ENCODE measurements around the gene PNMA8A. TPM values are rescaled to one million over a fixed set of nuclear protein-coding genes. Genes with fewer than 3 reads are reported as not detected.

The PNMA8A gene
- total and polyA plus RNA-seq, 2 of the 13 experiments (the other 11 are each of a cell fraction or from before 2014, with no cell fraction given) = 0.13 to 0.51 TPM

DNA sequence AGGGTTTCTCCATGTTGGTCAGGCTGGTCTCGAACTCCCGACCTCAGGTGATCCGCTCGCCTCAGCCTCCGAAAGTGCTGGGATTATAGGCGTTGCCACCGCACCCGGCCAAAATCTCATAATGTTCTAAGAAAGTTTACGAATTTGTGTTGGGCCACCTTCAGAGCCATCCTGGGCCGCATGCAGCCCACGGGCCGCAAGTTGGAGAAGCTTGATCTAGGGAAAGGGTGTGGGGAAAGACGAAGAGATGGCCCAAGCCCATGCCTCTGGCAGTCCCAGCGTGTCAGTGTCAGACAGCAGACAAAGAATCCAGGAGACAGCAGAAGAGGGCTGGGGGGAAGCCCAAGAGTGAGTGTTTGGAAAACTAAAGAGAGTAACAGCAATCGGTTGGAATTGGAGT, 25.3 kb downstream of the PNMA8A start:
- no peaks in the 10 kb centered on the region for H3K79me2 ChIP-seq (ENCODE audit: insufficient read depth, low read length)
- intact Hi-C loops (cut with micrococcal nuclease; ENCODE audit: unreplicated experiment) = no loop called here
- in situ Hi-C loops (cut with HindIII; ENCODE audit: extremely low pct_ligation_motif_present, low pct_unique_long_range_greater_than_20kb) = no loop called here
- TF ChIP-seq, protein P1, sequence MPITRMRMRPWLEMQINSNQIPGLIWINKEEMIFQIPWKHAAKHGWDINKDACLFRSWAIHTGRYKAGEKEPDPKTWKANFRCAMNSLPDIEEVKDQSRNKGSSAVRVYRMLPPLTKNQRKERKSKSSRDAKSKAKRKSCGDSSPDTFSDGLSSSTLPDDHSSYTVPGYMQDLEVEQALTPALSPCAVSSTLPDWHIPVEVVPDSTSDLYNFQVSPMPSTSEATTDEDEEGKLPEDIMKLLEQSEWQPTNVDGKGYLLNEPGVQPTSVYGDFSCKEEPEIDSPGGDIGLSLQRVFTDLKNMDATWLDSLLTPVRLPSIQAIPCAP (CRISPR knock-in tag; IDR thresholded peaks at IDR 0.05; ENCODE audit: low read depth) = no peak
- TF ChIP-seq CEBPG (CRISPR knock-in tag; IDR thresholded peaks at IDR 0.05) (no peak), RORA (CRISPR knock-in tag; IDR thresholded peaks at IDR 0.05) (no peak), ZNF263 (CRISPR knock-in tag; IDR thresholded peaks at IDR 0.05) (no peak), RAD21 (CRISPR knock-in tag; IDR thresholded peaks at IDR 0.05) (no peak)
- TF ChIP-seq, protein P2, sequence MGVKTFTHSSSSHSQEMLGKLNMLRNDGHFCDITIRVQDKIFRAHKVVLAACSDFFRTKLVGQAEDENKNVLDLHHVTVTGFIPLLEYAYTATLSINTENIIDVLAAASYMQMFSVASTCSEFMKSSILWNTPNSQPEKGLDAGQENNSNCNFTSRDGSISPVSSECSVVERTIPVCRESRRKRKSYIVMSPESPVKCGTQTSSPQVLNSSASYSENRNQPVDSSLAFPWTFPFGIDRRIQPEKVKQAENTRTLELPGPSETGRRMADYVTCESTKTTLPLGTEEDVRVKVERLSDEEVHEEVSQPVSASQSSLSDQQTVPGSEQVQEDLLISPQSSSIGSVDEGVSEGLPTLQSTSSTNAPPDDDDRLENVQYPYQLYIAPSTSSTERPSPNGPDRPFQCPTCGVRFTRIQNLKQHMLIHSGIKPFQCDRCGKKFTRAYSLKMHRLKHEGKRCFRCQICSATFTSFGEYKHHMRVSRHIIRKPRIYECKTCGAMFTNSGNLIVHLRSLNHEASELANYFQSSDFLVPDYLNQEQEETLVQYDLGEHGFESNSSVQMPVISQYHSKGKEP (CRISPR knock-in tag; IDR thresholded peaks at IDR 0.05) = no peak
- H4K20me1 ChIP-seq (ENCODE audit: insufficient read depth, low read length) = no peaks in the 10 kb centered on the region
- no peak overlapping the region for H3K9ac ChIP-seq (ENCODE audit: insufficient read depth, low read depth, low read length)
- H3K4me1 ChIP-seq (ENCODE audit: insufficient read depth, low read length) = no peaks in the 10 kb centered on the region
- H3K9me3 ChIP-seq (ENCODE audit: low read length) = no peaks in the 10 kb centered on the region
- H3K36me3 ChIP-seq (replicated peaks in 1 of 2; ENCODE audit: control insufficient read depth in 1 of 2, insufficient read depth in 2 of 2, low read length in 2 of 2) = no peaks in the 10 kb centered on the region
- no peak overlapping the region for H2AFZ ChIP-seq (ENCODE audit: low read length)
- POLR2A ChIA-PET = no interaction called here
- WGBS (ENCODE audit: low lambda C conversion rate) = 62% methylated on average over 14 of the region's 15 CpGs
- no peak overlapping the region for H3K4me3 ChIP-seq (replicated peaks in 1 of 3; ENCODE audit: insufficient read depth in 1 of 3, low read depth in 2 of 3, low read length in 3 of 3)
- no peak overlapping the region for H3K4me2 ChIP-seq (ENCODE audit: low read depth, low read length)
- no peak for FAIRE-seq
- BruUV-seq (replicated peaks) = no TSS peak
- no peak for DNase-seq (ENCODE audit: low spot score)
- no peak for ATAC-seq
- no peaks in the 10 kb centered on the region for H3K27me3 ChIP-seq (ENCODE audit: control insufficient read depth in 1 of 2, insufficient read depth in 2 of 2, low read length in 2 of 2)
- CTCF ChIA-PET (ENCODE audit: low intra/inter-chr PET ratio, low total read pairs) = no interaction called here
- no peak overlapping the region for H3K27ac ChIP-seq (ENCODE audit: extremely low read length, insufficient read depth, low read length)

DNA sequence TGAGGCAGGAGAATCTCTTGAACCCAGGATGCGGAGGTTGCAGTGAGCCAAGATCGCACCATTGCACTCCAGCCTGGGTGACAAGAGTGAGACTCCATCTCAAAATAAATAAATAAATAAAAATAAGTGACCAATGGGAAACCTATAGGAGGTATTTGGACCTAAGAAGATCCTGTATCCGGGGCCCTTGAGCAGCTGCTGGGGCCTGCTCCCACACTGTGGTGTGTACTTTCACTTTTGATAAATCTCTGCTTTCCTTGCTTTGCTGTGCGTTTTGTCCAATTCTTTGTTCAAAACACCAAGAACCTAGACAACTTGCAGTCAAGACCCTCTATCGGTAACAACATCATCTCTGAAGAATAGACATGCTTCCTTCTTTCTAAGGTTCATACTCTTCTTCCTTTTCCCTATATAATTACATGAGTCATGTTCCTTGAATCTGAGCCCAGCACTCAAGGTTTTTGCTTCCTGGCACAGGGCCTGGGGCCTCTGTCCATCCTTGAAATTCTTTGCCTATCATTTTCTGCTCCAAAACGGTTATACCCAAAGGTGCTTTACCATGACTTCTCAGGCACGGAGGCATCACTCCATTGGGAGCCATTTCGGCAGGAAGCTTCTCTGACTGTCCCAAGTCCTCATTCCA, 28.4 kb downstream of the PNMA8A start:
- BruUV-seq (replicated peaks) = no TSS peak
- CTCF ChIA-PET (ENCODE audit: low intra/inter-chr PET ratio, low total read pairs) = no interaction called here
- in situ Hi-C loops (cut with HindIII; ENCODE audit: extremely low pct_ligation_motif_present, low pct_unique_long_range_greater_than_20kb) = no loop called here
- ATAC-seq (no peak), FAIRE-seq (no peak), DNase-seq (ENCODE audit: low spot score) (no peak)
- Histone ChIP-seq H2AFZ (ENCODE audit: low read length) (no peak overlapping the region), H3K4me2 (ENCODE audit: low read depth, low read length) (no peak overlapping the region), H3K27me3 (ENCODE audit: control insufficient read depth in 1 of 2, insufficient read depth in 2 of 2, low read length in 2 of 2) (no peaks in the 10 kb centered on the region), H3K4me3 (replicated peaks in 1 of 3; ENCODE audit: insufficient read depth in 1 of 3, low read depth in 2 of 3, low read length in 3 of 3) (no peak overlapping the region), H3K27ac (ENCODE audit: extremely low read length, insufficient read depth, low read length) (no peak overlapping the region), H3K9me3 (ENCODE audit: low read length) (no peaks in the 10 kb centered on the region), H3K9ac (ENCODE audit: insufficient read depth, low read depth, low read length) (no peak overlapping the region), H3K79me2 (ENCODE audit: insufficient read depth, low read length) (no peaks in the 10 kb centered on the region), H4K20me1 (ENCODE audit: insufficient read depth, low read length) (no peaks in the 10 kb centered on the region), H3K4me1 (ENCODE audit: insufficient read depth, low read length) (no peaks in the 10 kb centered on the region), H3K36me3 (replicated peaks in 1 of 2; ENCODE audit: control insufficient read depth in 1 of 2, insufficient read depth in 2 of 2, low read length in 2 of 2) (no peaks in the 10 kb centered on the region)
- POLR2A ChIA-PET = no interaction called here
- WGBS (ENCODE audit: low lambda C conversion rate) = 55% methylated on average over 8 of the region's 8 CpGs
- intact Hi-C loops (cut with micrococcal nuclease; ENCODE audit: unreplicated experiment) = no loop called here
- TF ChIP-seq, protein P3, sequence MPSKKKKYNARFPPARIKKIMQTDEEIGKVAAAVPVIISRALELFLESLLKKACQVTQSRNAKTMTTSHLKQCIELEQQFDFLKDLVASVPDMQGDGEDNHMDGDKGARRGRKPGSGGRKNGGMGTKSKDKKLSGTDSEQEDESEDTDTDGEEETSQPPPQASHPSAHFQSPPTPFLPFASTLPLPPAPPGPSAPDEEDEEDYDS (CRISPR knock-in tag; IDR thresholded peaks at IDR 0.05) = no peak
- TF ChIP-seq, protein P4, sequence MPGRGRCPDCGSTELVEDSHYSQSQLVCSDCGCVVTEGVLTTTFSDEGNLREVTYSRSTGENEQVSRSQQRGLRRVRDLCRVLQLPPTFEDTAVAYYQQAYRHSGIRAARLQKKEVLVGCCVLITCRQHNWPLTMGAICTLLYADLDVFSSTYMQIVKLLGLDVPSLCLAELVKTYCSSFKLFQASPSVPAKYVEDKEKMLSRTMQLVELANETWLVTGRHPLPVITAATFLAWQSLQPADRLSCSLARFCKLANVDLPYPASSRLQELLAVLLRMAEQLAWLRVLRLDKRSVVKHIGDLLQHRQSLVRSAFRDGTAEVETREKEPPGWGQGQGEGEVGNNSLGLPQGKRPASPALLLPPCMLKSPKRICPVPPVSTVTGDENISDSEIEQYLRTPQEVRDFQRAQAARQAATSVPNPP (CRISPR knock-in tag; IDR thresholded peaks at IDR 0.05) = no peak
- no peak for TF ChIP-seq ZNF260 (CRISPR knock-in tag; IDR thresholded peaks at IDR 0.05; ENCODE audit: borderline replicate concordance, low read depth)
- TF ChIP-seq ZNF484 (CRISPR knock-in tag; IDR thresholded peaks at IDR 0.05; ENCODE audit: borderline replicate concordance, low read depth) = no peak
- no peak for TF ChIP-seq ZSCAN9 (CRISPR knock-in tag; IDR thresholded peaks at IDR 0.05; ENCODE audit: borderline replicate concordance)
- TF ChIP-seq DR1 (CRISPR knock-in tag; IDR thresholded peaks at IDR 0.05) = no peak
- TF ChIP-seq ZNF746 (CRISPR knock-in tag; IDR thresholded peaks at IDR 0.05) = no peak
- TF ChIP-seq XRCC5 (optimal IDR thresholded peaks at IDR 0.05; ENCODE audit: low read length) = no peak
- no peak for TF ChIP-seq MBNL3 (CRISPR knock-in tag; conservative IDR thresholded peaks at IDR 0.05)
- TF ChIP-seq AGO1 (IDR thresholded peaks at IDR 0.05; ENCODE audit: low read depth, low read length, poor library complexity, severe bottlenecking) = no peak

Data from HepG2 (cell line).